Activated naive CD8-positive, alpha-beta T cell treated with anti-CD3 and anti-CD28 coated beads for 36 hours (primary cell): ENCODE data around the gene CCDC63. TPM values are rescaled to one million over a fixed set of nuclear protein-coding genes. Genes with fewer than 3 reads are reported as not detected.
A peak's percentile ranks its signal among the peaks of the same experiment; 100 is the strongest.

ENCODE experiments used
- DNase-seq: peaks from one replicate; pipeline ENCODE4 v3.0.0; 2021
- H3K27ac Mint-ChIP-seq: one replicate; pipeline ENCODE4 v1.8.0; 2022; ENCODE audit warnings: mild to moderate bottlenecking, moderate library complexity, mixed read lengths
- H3K27me3 Mint-ChIP-seq: one replicate; pipeline ENCODE4 v1.8.0; 2022; ENCODE audit warnings: mild to moderate bottlenecking, mixed read lengths
- H3K36me3 Mint-ChIP-seq: one replicate; pipeline ENCODE4 v1.8.0; 2021; ENCODE audit warnings: mild to moderate bottlenecking, mixed read lengths
- H3K4me1 Mint-ChIP-seq: one replicate; pipeline ENCODE4 v1.8.0; 2021; ENCODE audit warnings: mixed read lengths
- H3K4me3 Mint-ChIP-seq: one replicate; pipeline ENCODE4 v1.8.0; 2022; ENCODE audit warnings: mild to moderate bottlenecking, moderate library complexity, mixed read lengths
- H3K9me3 Mint-ChIP-seq: one replicate; pipeline ENCODE4 v1.8.0; 2022; ENCODE audit warnings: mixed read lengths
- total RNA-seq, 2 experiments: library from RNA; stranded (reverse); gene quantifications; one replicate each; pipeline ENCODE4 v1.2.3, GENCODE V29; 2021

The CCDC63 gene
- total RNA-seq, 2 experiments from 2014 or later, result not detected

- H3K4me3 Mint-ChIP-seq, result no peak overlapping the region
- no peak for DNase-seq
- H3K27me3 Mint-ChIP-seq, result peaks cover 9% of the 10 kb centered on the region
- peaks cover 10% of the 10 kb centered on the region for H3K4me1 Mint-ChIP-seq
- H3K27ac Mint-ChIP-seq, result no peak overlapping the region
- H3K36me3 Mint-ChIP-seq, result no peaks in the 10 kb centered on the region
- H3K9me3 Mint-ChIP-seq, result peaks cover 2% of the 10 kb centered on the region
These were observed 23.9 kb upstream of the CCDC63 start for GRCh38 chr12:110822821-110823415.

GRCh38 chr12:110824342-110824741 lies 22.4 kb upstream of the CCDC63 start:
- peaks cover 10% of the 10 kb centered on the region for H3K4me1 Mint-ChIP-seq
- H3K36me3 Mint-ChIP-seq, result no peaks in the 10 kb centered on the region
- DNase-seq, result no peak
- no peak overlapping the region for H3K4me3 Mint-ChIP-seq
- H3K27me3 Mint-ChIP-seq, result peaks cover 12% of the 10 kb centered on the region
- peaks cover 2% of the 10 kb centered on the region for H3K9me3 Mint-ChIP-seq
- H3K27ac Mint-ChIP-seq, result no peak overlapping the region

DNA sequence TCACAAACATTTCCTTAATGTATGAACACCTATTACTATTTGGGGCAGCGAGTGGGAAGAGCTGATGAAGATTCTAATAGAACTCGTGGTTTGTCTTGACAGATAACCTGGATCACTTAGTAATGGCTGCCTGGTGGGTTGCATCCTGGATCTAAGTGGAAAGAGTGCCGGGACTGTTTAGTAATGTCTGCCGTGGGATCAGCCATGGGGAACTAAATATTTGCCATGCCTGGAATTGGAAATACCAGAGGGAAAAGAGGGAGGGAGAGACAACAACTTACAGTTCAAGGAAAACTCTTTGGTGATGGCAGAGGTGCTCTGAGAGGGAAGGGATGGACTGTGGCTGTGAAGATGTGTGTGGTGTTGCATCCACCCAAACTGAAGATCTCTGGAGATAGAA lies 21.3 kb upstream of the CCDC63 start:
- Mint-ChIP-seq H3K9me3 (peaks cover 2% of the 10 kb centered on the region), H3K4me1 (peaks cover 10% of the 10 kb centered on the region), H3K27me3 (peaks cover 12% of the 10 kb centered on the region), H3K4me3 (no peak overlapping the region), H3K36me3 (no peaks in the 10 kb centered on the region), H3K27ac (no peak overlapping the region)
- DNase-seq, result no peak

- Mint-ChIP-seq H3K4me3 (no peak overlapping the region), H3K27ac (no peak overlapping the region), H3K27me3 (peaks cover 12% of the 10 kb centered on the region), H3K9me3 (no peaks in the 10 kb centered on the region), H3K36me3 (no peaks in the 10 kb centered on the region), H3K4me1 (peaks cover 10% of the 10 kb centered on the region)
- peak; percentile 83 for DNase-seq
These were observed 20.1 kb upstream of the CCDC63 start for GRCh38 chr12:110826592-110827200.

DNA sequence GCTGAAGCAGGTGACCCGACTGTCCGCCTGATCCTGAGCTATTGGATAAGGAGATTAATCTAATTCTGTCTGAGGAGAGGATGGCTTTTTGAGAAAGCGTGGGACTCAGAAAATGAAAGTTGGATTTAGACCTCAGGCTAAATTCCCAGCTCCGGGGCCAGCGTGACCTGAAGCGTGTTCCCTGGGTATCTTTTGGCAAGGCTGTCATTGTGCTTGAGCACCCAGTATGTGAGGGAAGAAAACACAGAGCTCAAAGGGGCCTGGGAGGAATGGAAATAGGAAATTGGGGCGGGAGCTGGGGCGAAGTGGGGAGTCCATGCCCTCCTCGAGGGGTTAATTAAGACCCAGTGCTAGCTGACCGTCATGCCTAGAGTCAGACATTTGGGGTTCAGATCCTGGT lies 17.5 kb upstream of the CCDC63 start:
- Mint-ChIP-seq H3K36me3 (no peaks in the 10 kb centered on the region), H3K4me3 (no peak overlapping the region), H3K9me3 (no peaks in the 10 kb centered on the region), H3K4me1 (peaks cover 7% of the 10 kb centered on the region), H3K27ac (no peak overlapping the region), H3K27me3 (peaks cover 12% of the 10 kb centered on the region)
- DNase-seq, result no peak

DNA sequence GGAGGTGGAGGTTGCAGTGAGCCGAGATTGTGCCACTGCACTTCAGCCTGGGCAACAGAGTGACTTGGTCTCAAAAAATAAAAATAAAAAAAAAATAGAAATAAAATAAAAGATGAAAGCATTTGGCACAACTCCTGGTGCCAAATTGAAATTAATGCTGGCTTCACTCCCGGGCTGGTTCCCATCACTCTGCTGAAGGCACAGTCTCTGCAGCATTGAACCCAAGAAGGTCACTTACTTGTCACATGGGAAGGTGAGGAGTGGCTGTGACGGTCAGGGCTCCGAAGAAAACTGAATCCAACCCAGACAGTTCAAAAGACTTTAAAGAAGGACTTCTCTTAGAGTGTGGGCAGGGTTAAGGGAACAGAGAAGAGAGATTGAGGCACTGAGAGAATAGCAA lies 10.5 kb upstream of the CCDC63 start:
- H3K36me3 Mint-ChIP-seq, result no peaks in the 10 kb centered on the region
- no peak for DNase-seq
- no peaks in the 10 kb centered on the region for H3K4me1 Mint-ChIP-seq
- H3K9me3 Mint-ChIP-seq, result no peaks in the 10 kb centered on the region
- no peak overlapping the region for H3K4me3 Mint-ChIP-seq
- H3K27ac Mint-ChIP-seq, result no peak overlapping the region
- H3K27me3 Mint-ChIP-seq, result peaks cover 4% of the 10 kb centered on the region

GRCh38 chr12:110841007-110841406 lies 5.8 kb upstream of the CCDC63 start:
- Mint-ChIP-seq H3K4me1 (no peaks in the 10 kb centered on the region), H3K36me3 (no peaks in the 10 kb centered on the region), H3K27me3 (peaks cover 11% of the 10 kb centered on the region), H3K27ac (no peak overlapping the region), H3K9me3 (no peaks in the 10 kb centered on the region), H3K4me3 (no peak overlapping the region)
- no peak for DNase-seq

- H3K27ac Mint-ChIP-seq, result no peak overlapping the region
- peaks cover 41% of the 10 kb centered on the region for H3K27me3 Mint-ChIP-seq
- no peak for DNase-seq
- H3K4me3 Mint-ChIP-seq, result no peak overlapping the region
- no peaks in the 10 kb centered on the region for H3K9me3 Mint-ChIP-seq
- H3K4me1 Mint-ChIP-seq, result peaks cover 5% of the 10 kb centered on the region
- no peaks in the 10 kb centered on the region for H3K36me3 Mint-ChIP-seq
These were observed 2.7 kb upstream of the CCDC63 start for GRCh38 chr12:110844131-110844530.

DNA sequence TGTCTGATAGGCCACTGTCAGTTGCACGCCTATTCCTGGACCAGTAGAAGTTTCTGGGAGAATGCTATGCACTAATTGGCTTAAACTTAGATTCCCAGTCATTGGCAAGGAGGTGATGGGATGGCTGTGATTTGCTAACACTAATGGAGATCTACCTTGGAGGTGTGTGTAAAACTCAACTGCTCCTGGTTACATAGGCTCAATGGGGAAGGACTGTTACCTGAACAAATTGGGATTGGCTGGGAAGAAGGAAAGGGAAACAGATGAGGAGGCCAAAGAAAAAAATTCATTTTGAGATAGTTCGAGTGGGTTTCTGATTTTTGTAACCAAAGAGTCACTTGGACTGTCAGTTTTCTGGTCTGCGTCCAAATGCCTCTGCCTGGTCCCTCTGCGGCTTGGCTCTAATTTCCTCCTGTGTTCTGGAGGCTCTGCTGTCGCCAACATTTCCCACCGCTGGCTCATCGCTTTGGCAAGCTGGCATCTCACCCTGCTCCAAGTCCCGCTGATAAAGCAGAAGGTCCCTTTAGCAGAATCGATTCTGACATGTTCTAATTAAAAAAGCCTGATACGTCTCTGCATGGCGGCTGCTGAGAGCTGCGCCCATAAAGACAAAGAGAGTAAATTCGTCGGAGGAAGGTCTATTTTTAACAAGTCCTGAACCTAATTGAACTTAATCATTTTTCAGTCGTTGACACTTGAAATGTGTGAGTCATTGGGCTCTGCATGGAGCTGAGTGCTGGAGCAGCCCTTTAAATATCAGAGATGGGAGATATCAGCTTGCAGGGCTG lies 2.0 kb upstream of the CCDC63 start:
- H3K9me3 Mint-ChIP-seq, result no peaks in the 10 kb centered on the region
- no peak overlapping the region for H3K27ac Mint-ChIP-seq
- H3K27me3 Mint-ChIP-seq, result peaks cover 47% of the 10 kb centered on the region
- no peak for DNase-seq
- H3K4me1 Mint-ChIP-seq, result peaks cover 8% of the 10 kb centered on the region
- no peak overlapping the region for H3K4me3 Mint-ChIP-seq
- H3K36me3 Mint-ChIP-seq, result no peaks in the 10 kb centered on the region

DNA sequence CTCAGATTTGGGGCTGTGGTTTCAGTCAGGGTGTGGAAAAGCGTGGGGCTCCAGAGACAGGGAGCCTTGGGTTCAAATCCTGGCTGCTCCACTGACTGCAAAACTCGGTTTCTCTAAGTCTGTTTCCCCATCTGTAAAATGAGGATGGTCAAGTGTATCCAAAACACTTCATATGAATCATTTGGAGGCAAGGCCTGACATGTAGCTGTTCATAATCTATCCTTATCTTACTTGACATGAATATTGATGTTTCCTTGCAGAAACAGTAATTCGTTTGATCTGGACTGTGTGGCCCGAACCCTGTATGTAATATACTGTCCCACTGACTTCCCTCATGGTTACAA lies 1.5 kb upstream of the CCDC63 start:
- DNase-seq, result no peak
- Mint-ChIP-seq H3K4me1 (peaks cover 11% of the 10 kb centered on the region), H3K27ac (no peak overlapping the region), H3K9me3 (no peaks in the 10 kb centered on the region), H3K36me3 (no peaks in the 10 kb centered on the region), H3K4me3 (no peak overlapping the region), H3K27me3 (peaks cover 50% of the 10 kb centered on the region)

DNA sequence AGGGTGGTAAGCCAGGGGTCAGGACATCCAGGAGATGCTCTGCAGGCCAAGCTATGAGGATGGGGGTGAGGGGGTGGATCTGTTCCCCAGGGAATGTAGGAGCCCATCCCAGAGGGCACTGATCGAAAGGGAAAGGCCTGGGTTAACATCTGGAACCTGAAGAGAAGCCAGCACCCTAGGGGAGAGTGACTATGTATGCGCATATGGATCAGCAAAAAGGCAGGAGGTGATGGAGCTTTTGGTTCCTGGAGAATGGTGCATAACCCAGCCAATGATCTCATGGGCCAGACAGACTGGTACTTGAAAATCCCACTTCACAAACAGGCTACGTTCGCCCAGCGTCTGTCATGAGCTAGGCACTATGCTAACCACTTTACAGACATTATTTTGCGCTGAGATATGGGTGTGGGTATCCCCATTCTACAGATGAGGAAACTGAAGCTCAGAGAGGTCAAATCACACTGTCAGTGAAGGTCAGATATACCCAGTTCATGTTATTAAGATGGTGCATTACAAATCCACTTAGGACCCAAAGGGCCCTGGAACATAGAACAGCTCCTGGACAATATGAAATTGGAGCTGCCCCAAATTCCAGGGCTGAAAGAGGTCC lies 1.6 kb downstream of the CCDC63 start:
- Mint-ChIP-seq H3K4me1 (peaks cover 11% of the 10 kb centered on the region), H3K27ac (no peak overlapping the region), H3K4me3 (no peak overlapping the region), H3K27me3 (peaks cover 65% of the 10 kb centered on the region), H3K36me3 (no peaks in the 10 kb centered on the region), H3K9me3 (no peaks in the 10 kb centered on the region)
- DNase-seq, result no peak

DNA sequence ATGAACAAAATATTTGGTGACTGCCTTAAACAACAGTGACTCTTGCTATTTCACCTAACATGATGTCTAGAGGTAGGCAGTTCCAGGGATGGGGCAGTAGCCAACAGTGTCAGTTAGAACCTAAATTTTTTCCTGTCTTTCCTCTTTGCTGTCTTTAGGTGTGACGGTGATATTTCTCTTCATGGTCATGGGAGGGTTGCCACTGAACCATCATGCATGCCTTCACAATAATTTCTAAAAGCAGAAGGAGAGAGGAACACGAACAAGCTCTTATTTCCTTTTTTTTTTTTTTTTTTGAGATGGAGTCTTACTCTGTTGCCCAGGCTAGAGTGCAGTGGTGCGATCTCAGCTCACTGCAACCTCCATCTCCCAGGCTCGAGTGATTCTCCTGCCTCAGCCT lies 2.4 kb downstream of the CCDC63 start:
- Mint-ChIP-seq H3K9me3 (no peaks in the 10 kb centered on the region), H3K36me3 (no peaks in the 10 kb centered on the region), H3K4me3 (no peak overlapping the region), H3K27me3 (peaks cover 61% of the 10 kb centered on the region), H3K4me1 (peaks cover 11% of the 10 kb centered on the region), H3K27ac (no peak overlapping the region)
- no peak for DNase-seq

GRCh38 chr12:110849748-110850403 lies 3.1 kb downstream of the CCDC63 start:
- Mint-ChIP-seq H3K27me3 (peaks cover 61% of the 10 kb centered on the region), H3K9me3 (no peaks in the 10 kb centered on the region), H3K27ac (peak overlapping the region; percentile 16), H3K4me1 (peaks cover 11% of the 10 kb centered on the region), H3K36me3 (no peaks in the 10 kb centered on the region), H3K4me3 (no peak overlapping the region)
- no peak for DNase-seq

DNA sequence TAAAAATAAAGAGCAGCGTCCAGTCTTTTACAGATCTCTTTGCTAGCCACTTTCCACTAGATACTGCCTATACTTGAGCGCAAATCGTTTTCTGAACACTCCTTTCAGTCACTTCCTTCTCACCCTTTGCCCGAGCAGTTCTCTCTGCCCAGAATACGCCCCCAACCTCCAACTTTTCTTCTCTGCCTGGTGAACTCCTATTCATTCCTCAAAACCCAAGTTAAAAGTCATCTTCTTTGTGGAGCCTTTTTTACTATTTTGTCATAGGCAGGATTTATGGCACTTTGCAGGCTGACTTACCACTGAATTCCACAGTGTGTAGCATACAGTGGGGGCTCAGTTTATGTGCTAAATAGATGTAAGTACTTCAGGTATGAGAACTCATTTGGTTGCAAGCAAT lies 4.0 kb downstream of the CCDC63 start:
- no peak for DNase-seq
- Mint-ChIP-seq H3K27ac (no peak overlapping the region), H3K4me3 (no peak overlapping the region), H3K9me3 (no peaks in the 10 kb centered on the region), H3K4me1 (peaks cover 11% of the 10 kb centered on the region), H3K27me3 (peaks cover 56% of the 10 kb centered on the region), H3K36me3 (no peaks in the 10 kb centered on the region)

- no peak overlapping the region for H3K27ac Mint-ChIP-seq
- H3K4me1 Mint-ChIP-seq, result peaks cover 6% of the 10 kb centered on the region
- no peaks in the 10 kb centered on the region for H3K36me3 Mint-ChIP-seq
- H3K4me3 Mint-ChIP-seq, result no peak overlapping the region
- no peak for DNase-seq
- peaks cover 27% of the 10 kb centered on the region for H3K27me3 Mint-ChIP-seq
- no peaks in the 10 kb centered on the region for H3K9me3 Mint-ChIP-seq
These were observed 7.0 kb downstream of the CCDC63 start for GRCh38 chr12:110853836-110854235.
